Camera-type eye (tissue), 1 donor: ENCODE measurements around the gene CABYR. TPM values are rescaled to one million over a fixed set of nuclear protein-coding genes. Genes with fewer than 3 reads are reported as not detected.

Source experiments
- total RNA-seq: library from RNA; depleted of rRNA; stranded (reverse); fragments of >200 nt; gene quantifications from one replicate; pipeline ENCODE4 v1.2.3, GENCODE V29; 2014

The CABYR gene, protein sequence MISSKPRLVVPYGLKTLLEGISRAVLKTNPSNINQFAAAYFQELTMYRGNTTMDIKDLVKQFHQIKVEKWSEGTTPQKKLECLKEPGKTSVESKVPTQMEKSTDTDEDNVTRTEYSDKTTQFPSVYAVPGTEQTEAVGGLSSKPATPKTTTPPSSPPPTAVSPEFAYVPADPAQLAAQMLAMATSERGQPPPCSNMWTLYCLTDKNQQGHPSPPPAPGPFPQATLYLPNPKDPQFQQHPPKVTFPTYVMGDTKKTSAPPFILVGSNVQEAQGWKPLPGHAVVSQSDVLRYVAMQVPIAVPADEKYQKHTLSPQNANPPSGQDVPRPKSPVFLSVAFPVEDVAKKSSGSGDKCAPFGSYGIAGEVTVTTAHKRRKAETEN
- total RNA-seq = 7.0 TPM

DNA sequence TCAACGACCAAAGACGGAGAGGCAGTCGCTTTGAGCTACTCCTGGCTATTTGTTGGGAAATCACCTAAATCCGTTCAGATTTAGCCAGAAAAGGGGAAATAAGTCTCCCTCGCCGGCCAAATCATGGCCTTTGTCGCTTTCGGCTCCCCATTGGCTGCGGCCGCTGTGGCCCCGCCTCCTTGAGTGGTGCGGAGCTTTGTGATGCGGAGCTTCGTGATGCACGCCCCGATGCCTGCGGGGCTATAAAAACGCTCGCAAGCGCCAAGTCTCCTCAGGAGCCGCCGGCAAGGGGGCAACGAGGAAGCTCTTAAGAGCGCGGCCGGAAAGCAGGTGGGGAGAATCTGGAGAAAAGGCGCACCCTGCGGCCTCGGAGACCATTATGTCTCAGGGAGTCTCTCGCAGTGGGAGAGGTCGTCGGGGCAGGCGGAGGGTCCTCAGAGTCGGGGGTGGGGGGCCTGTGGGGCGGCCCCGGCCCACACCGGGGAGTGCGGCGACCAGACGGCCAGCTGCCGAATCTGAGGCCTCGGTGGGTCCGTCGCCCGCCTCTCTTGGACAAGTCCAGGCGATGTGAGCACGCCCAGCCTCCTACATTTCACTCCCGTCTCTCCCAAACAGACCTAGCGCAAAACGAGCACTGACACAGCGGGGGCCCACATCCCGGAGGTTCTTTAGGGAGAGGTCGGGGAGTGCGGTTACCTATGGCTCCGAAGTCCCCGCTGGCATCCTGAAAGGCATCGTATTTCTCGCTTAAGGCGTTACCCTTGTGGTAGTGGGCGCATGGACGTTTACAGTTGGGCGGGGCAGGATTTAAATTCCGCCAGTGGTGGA lies at the start of gene CABYR:
Gene CABYR (plus strand): TSS at position 274 of the 828 bp plus-strand sequence. CDS start 4,053 bp downstream, outside the sequence.

Other genes with a start within 250 kb of the CABYR start
- gene TTC39C, start 124.3 kb upstream of the CABYR start, total RNA-seq = 32.9 TPM